ENCODE data around the gene PTGES3.

The PTGES3 gene

GRCh38 chr12:56633468-56634241, 54.4 kb downstream of the PTGES3 start:
- Histone ChIP-seq H3K9me3 (ENCODE audit: control insufficient read depth, low read length) (no peaks in the 10 kb centered on the region), H2AK5ac (ENCODE audit: low read length, severe bottlenecking) (no peak overlapping the region), H3K4ac (ENCODE audit: low read depth in 1 of 2, low read length in 2 of 2) (peak overlapping the region in 1 of 2 experiments; percentile 24), H2BK12ac (ENCODE audit: low read length in 2 of 2) (peak overlapping the region in 1 of 2 experiments; percentile 10), H4K8ac (ENCODE audit: low read length) (no peak overlapping the region), H3K27me3 (ENCODE audit: control insufficient read depth in 1 of 2, insufficient read depth in 1 of 2, low read length in 2 of 2) (no peaks in the 10 kb centered on the region), H3K4me2 (ENCODE audit: low read length, poor library complexity, severe bottlenecking) (peak overlapping the region; percentile 95), H3K9ac (ENCODE audit: low read length) (peak overlapping the region; percentile 96), H2BK15ac (ENCODE audit: low read depth, poor library complexity, severe bottlenecking) (peak overlapping the region; percentile 63), H3K36me3 (ENCODE audit: control insufficient read depth in 1 of 2, insufficient read depth in 2 of 2, low read depth in 1 of 2, low read length in 2 of 2) (peaks cover 11 to 15% of the 10 kb centered on the region in 2 experiments), H2BK5ac (ENCODE audit: low read depth, low read length, poor library complexity, severe bottlenecking) (no peak overlapping the region), H3K23ac (ENCODE audit: low read length in 2 of 2) (no peak overlapping the region), H4K91ac (ENCODE audit: low read length) (peak overlapping the region; percentile 52), H3K79me1 (replicated peaks; ENCODE audit: low read length, poor library complexity, severe bottlenecking) (peaks cover 15% of the 10 kb centered on the region), H3K27ac (ENCODE audit: low read length, poor library complexity, severe bottlenecking) (no peak overlapping the region), H3K18ac (ENCODE audit: low read depth in 1 of 2, low read length in 2 of 2) (peak overlapping the region in 1 of 2 experiments; percentile 73), H2AFZ (ENCODE audit: low read depth, low read length) (no peak overlapping the region), H3K4me1 (ENCODE audit: control insufficient read depth, insufficient read depth, low read depth, low read length) (peaks cover 27% of the 10 kb centered on the region), H3K14ac (ENCODE audit: low read length in 2 of 2) (no peak overlapping the region), H2BK120ac (ENCODE audit: low read depth, low read length) (no peak overlapping the region), H3K4me3 (ENCODE audit: insufficient read depth in 1 of 2, low read depth in 1 of 2, low read length in 2 of 2) (peak overlapping the region; percentile 89 to 90)
- peak; percentile 8 for DNase-seq
- 53% methylated on average over 8 of the region's 12 CpGs for WGBS

- Histone ChIP-seq H4K91ac (ENCODE audit: low read length) (no peak overlapping the region), H3K18ac (ENCODE audit: low read depth in 1 of 2, low read length in 2 of 2) (no peak overlapping the region), H3K23ac (ENCODE audit: low read length in 2 of 2) (no peak overlapping the region), H3K9ac (ENCODE audit: low read length) (peak overlapping the region; percentile 96), H3K27me3 (ENCODE audit: control insufficient read depth in 1 of 2, insufficient read depth in 1 of 2, low read length in 2 of 2) (no peaks in the 10 kb centered on the region), H4K8ac (ENCODE audit: low read length) (no peak overlapping the region), H3K79me1 (replicated peaks; ENCODE audit: low read length, poor library complexity, severe bottlenecking) (peaks cover 15% of the 10 kb centered on the region), H3K4ac (ENCODE audit: low read depth in 1 of 2, low read length in 2 of 2) (no peak overlapping the region), H2BK12ac (ENCODE audit: low read length in 2 of 2) (peak overlapping the region in 1 of 2 experiments; percentile 37), H3K36me3 (ENCODE audit: control insufficient read depth in 1 of 2, insufficient read depth in 2 of 2, low read depth in 1 of 2, low read length in 2 of 2) (peaks cover 4 to 7% of the 10 kb centered on the region in 2 experiments), H3K27ac (ENCODE audit: low read length, poor library complexity, severe bottlenecking) (no peak overlapping the region), H3K4me2 (ENCODE audit: low read length, poor library complexity, severe bottlenecking) (peak overlapping the region; percentile 17), H2BK5ac (ENCODE audit: low read depth, low read length, poor library complexity, severe bottlenecking) (no peak overlapping the region), H2BK15ac (ENCODE audit: low read depth, poor library complexity, severe bottlenecking) (no peak overlapping the region), H3K4me1 (ENCODE audit: control insufficient read depth, insufficient read depth, low read depth, low read length) (peaks cover 27% of the 10 kb centered on the region), H2BK120ac (ENCODE audit: low read depth, low read length) (no peak overlapping the region), H2AK5ac (ENCODE audit: low read length, severe bottlenecking) (no peak overlapping the region), H3K9me3 (ENCODE audit: control insufficient read depth, low read length) (no peaks in the 10 kb centered on the region), H3K4me3 (ENCODE audit: insufficient read depth in 1 of 2, low read depth in 1 of 2, low read length in 2 of 2) (peak overlapping the region in 1 of 2 experiments; percentile 90), H3K14ac (ENCODE audit: low read length in 2 of 2) (no peak overlapping the region), H2AFZ (ENCODE audit: low read depth, low read length) (no peak overlapping the region)
- WGBS, result 80% methylated on average over 1 of the region's 4 CpGs
- peak; percentile 8 for DNase-seq
Measured at GRCh38 chr12:56632701-56633467, 55.2 kb downstream of the PTGES3 start.

GRCh38 chr12:56631790-56632700, 56.0 kb downstream of the PTGES3 start:
- Histone ChIP-seq H3K4me1 (ENCODE audit: control insufficient read depth, insufficient read depth, low read depth, low read length) (peaks cover 30% of the 10 kb centered on the region), H3K79me1 (replicated peaks; ENCODE audit: low read length, poor library complexity, severe bottlenecking) (peaks cover 15% of the 10 kb centered on the region), H3K27ac (ENCODE audit: low read length, poor library complexity, severe bottlenecking) (no peak overlapping the region), H2BK12ac (ENCODE audit: low read length in 2 of 2) (peak overlapping the region in 1 of 2 experiments; percentile 40), H3K4me3 (ENCODE audit: insufficient read depth in 1 of 2, low read depth in 1 of 2, low read length in 2 of 2) (peak overlapping the region; percentile 3 to 90), H2AK5ac (ENCODE audit: low read length, severe bottlenecking) (peak overlapping the region; percentile 13), H3K18ac (ENCODE audit: low read depth in 1 of 2, low read length in 2 of 2) (no peak overlapping the region), H2BK15ac (ENCODE audit: low read depth, poor library complexity, severe bottlenecking) (no peak overlapping the region), H4K8ac (ENCODE audit: low read length) (no peak overlapping the region), H4K91ac (ENCODE audit: low read length) (no peak overlapping the region), H3K23ac (ENCODE audit: low read length in 2 of 2) (no peak overlapping the region), H3K9ac (ENCODE audit: low read length) (peak overlapping the region; percentile 96), H3K36me3 (ENCODE audit: control insufficient read depth in 1 of 2, insufficient read depth in 2 of 2, low read depth in 1 of 2, low read length in 2 of 2) (peaks cover 3 to 9% of the 10 kb centered on the region in 2 experiments), H3K4ac (ENCODE audit: low read depth in 1 of 2, low read length in 2 of 2) (no peak overlapping the region), H3K14ac (ENCODE audit: low read length in 2 of 2) (no peak overlapping the region), H2AFZ (ENCODE audit: low read depth, low read length) (no peak overlapping the region), H2BK120ac (ENCODE audit: low read depth, low read length) (no peak overlapping the region), H3K27me3 (ENCODE audit: control insufficient read depth in 1 of 2, insufficient read depth in 1 of 2, low read length in 2 of 2) (no peaks in the 10 kb centered on the region), H3K9me3 (ENCODE audit: control insufficient read depth, low read length) (no peaks in the 10 kb centered on the region), H3K4me2 (ENCODE audit: low read length, poor library complexity, severe bottlenecking) (peak overlapping the region; percentile 55), H2BK5ac (ENCODE audit: low read depth, low read length, poor library complexity, severe bottlenecking) (no peak overlapping the region)
- 3% methylated on average over 5 of the region's 13 CpGs for WGBS
- peak; percentile 58 for DNase-seq
